OCI-LY7 (cell line): ENCODE data around the gene TEX2.

ENCODE experiments used
- EZH2phosphoT487 ChIP-seq: fragments of 200-600 bp; sonication (generic); IDR thresholded peaks from 2 replicates; pipeline ENCODE4 v1.6.1; 2018; ENCODE audit warnings: low read depth, borderline replicate concordance, mild to moderate bottlenecking, mixed run types, antibody characterized with exemption, low read length, moderate library complexity, mixed read lengths
- TF ChIP-seq, protein P1 (sequence below): fragments of 200-600 bp; sonication (generic); conservative IDR thresholded peaks from 2 replicates; pipeline ENCODE4 v1.5.1; 2014; ENCODE audit warnings: mild to moderate bottlenecking, antibody characterized with exemption, low read length, moderate library complexity, mixed read lengths

DNA sequence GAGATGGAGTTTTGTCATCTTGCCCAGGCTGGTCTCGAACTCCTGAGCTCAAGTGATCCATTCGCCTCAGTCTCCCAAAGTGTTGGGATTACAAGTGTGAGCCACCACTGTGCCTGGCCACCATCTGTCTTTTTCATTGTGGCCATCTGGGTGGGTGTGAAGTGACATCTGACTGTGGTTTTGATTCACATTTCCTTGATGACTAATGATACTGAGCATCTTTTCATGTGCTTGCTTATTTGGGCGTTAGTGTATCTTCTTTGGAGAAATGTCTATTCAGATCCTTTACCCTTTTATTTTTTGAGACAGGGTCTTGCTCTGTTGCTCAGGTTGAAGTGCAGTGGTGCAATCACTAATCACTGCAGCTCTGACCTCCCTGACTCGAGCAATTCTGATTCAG lies 79.2 kb downstream of the TEX2 start:
- TF ChIP-seq, protein P1, sequence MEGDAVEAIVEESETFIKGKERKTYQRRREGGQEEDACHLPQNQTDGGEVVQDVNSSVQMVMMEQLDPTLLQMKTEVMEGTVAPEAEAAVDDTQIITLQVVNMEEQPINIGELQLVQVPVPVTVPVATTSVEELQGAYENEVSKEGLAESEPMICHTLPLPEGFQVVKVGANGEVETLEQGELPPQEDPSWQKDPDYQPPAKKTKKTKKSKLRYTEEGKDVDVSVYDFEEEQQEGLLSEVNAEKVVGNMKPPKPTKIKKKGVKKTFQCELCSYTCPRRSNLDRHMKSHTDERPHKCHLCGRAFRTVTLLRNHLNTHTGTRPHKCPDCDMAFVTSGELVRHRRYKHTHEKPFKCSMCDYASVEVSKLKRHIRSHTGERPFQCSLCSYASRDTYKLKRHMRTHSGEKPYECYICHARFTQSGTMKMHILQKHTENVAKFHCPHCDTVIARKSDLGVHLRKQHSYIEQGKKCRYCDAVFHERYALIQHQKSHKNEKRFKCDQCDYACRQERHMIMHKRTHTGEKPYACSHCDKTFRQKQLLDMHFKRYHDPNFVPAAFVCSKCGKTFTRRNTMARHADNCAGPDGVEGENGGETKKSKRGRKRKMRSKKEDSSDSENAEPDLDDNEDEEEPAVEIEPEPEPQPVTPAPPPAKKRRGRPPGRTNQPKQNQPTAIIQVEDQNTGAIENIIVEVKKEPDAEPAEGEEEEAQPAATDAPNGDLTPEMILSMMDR, result no peak
- TF ChIP-seq EZH2phosphoT487, result no peak
